ENCODE data around the gene PBX3.
"Not testable (repeated sequence)": the region's sequence is repeated elsewhere in the genome, so short reads cannot be mapped to it uniquely, and the experiment has no call there.

Gene PBX3

DNA sequence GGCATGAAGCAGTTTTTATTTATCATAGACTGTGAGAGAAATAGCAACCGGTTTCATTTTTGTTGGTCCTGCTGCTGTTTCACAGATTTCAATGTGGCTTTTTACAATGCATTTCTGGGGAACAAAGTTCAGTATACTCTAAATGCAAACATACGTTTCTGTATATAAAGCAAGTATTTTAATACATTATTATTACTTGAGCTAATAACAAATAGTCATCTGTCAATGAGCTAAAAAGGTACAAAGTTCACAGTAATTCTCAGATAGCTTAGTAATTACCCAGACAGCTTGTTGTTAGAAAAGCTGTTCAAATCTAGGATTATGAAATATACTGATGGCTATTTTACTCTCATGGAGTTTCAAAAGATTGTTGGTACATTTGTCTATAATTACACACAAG, 50.8 kb downstream of the PBX3 start:
- in situ Hi-C loops (cut with HindIII; ENCODE audit: low pct_unique_long_range_greater_than_20kb, low sequenced_read_pairs), result no loop called here
- DNase-seq (ENCODE audit: low read depth in 1 of 2, low spot score in 1 of 2), result no peak
- TF ChIP-seq JUND (IDR thresholded peaks at IDR 0.05; ENCODE audit: low read depth), result no peak

DNA sequence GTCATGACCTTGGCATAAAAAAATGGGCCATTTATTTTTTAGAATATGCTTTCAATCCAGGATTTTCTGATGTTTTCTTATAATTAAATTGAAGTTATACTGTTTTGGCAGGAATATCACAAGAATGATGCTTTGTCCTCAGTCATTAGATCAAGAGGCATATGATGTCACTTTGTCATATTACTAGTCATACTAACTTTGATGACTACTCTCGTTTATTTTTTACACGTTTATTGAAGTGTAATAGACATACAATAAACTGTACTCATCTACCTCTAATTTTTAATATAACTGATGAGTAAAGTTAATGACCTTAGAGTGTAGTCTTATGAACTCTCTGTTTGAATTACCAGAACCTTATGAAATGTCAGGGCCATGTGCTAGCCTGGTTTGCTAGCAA, 56.4 kb downstream of the PBX3 start:
- DNase-seq (ENCODE audit: low read depth in 1 of 2, low spot score in 1 of 2), result no peak
- in situ Hi-C loops (cut with HindIII; ENCODE audit: low pct_unique_long_range_greater_than_20kb, low sequenced_read_pairs), result no loop called here
- no peak for TF ChIP-seq JUND (IDR thresholded peaks at IDR 0.05; ENCODE audit: low read depth)

DNA sequence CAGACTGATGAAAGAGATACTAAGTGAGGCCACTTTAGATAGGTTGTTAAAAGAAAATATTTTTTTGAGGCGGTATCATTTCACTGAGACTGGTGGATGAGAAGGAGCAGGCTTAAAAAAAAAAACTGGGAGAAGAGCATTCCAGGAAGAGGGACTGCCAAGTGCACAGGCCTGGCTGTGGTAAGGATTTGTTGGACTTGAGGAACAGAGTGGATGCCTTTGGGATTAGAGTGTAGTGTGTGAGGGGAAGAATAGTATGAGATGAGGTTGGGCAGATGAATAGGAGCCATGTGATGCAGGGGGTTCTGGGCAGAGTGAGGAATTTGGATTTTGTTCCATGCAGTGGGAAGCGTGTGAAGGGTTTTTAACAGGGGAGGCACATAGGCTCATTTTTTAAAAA, 57.9 kb downstream of the PBX3 start:
- in situ Hi-C loops (cut with HindIII; ENCODE audit: low pct_unique_long_range_greater_than_20kb, low sequenced_read_pairs), result no loop called here
- no peak for TF ChIP-seq JUND (IDR thresholded peaks at IDR 0.05; ENCODE audit: low read depth)
- DNase-seq (ENCODE audit: low read depth in 1 of 2, low spot score in 1 of 2), result no peak

DNA sequence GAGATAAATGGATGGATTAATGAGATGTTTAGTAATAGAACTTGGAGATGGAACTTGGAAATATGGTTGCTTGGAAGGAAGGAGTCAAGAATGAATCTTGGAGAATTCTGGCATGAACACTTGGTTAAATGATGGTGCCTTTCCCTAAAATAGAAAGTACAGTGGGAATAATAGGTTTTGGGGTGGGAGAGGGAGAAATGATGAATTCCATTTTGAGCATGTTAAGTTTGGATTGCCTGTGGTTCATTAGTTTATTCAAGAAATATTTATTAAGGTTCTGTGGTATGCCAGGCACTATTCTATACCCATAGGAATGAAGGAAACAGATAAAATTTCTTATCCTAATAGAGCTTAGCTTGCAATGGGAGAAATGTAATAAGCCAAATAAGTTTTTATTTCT, 58.4 kb downstream of the PBX3 start:
- no peak for DNase-seq (ENCODE audit: low read depth in 1 of 2, low spot score in 1 of 2)
- in situ Hi-C loops (cut with HindIII; ENCODE audit: low pct_unique_long_range_greater_than_20kb, low sequenced_read_pairs), result no loop called here
- no peak for TF ChIP-seq JUND (IDR thresholded peaks at IDR 0.05; ENCODE audit: low read depth)

DNA sequence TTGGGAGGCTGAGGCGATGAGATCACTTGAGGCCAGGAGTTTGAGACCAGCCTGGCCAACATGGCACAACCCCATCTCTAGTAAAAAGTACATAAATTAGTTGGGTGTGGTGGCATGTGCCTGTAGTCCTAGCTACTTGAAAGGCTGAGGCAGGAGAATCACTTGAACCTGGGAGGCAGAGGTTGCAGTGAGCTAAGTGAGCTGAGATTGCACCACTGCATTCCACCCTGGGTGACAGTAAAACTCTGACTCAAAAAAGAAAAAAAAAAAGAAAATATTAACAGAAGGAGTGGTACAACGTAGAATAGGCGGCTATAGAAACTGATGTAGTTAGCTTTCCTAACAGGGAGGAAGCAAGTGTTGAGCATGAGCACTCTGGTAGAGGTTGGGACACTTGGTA, 59.9 kb downstream of the PBX3 start:
- no peak for DNase-seq (ENCODE audit: low read depth in 1 of 2, low spot score in 1 of 2)
- TF ChIP-seq JUND (IDR thresholded peaks at IDR 0.05; ENCODE audit: low read depth), result no peak
- in situ Hi-C loops (cut with HindIII; ENCODE audit: low pct_unique_long_range_greater_than_20kb, low sequenced_read_pairs), result no loop called here

DNA sequence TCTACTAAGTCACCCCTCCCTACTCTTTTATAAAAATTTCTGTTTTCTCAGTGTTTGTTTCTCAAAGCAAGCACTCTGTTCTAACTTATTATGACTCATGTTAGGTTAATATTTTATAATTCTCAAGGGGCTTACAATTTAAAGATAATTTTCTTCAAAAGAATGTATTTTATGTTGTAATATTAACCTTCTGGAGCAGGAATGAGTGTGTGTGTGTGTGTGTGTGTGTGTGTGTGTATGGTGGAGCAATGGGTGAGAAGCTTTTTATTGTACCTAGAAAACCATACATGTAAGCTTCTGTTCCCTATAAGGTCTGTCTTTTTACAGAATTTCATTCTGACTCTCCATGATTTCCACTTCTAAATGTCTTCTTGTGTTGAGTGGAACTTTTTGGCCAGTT, 63.0 kb downstream of the PBX3 start:
- DNase-seq (ENCODE audit: low read depth in 1 of 2, low spot score in 1 of 2), result no peak
- no peak for TF ChIP-seq JUND (IDR thresholded peaks at IDR 0.05; ENCODE audit: low read depth)
- in situ Hi-C loops (cut with HindIII; ENCODE audit: low pct_unique_long_range_greater_than_20kb, low sequenced_read_pairs), result no loop called here

DNA sequence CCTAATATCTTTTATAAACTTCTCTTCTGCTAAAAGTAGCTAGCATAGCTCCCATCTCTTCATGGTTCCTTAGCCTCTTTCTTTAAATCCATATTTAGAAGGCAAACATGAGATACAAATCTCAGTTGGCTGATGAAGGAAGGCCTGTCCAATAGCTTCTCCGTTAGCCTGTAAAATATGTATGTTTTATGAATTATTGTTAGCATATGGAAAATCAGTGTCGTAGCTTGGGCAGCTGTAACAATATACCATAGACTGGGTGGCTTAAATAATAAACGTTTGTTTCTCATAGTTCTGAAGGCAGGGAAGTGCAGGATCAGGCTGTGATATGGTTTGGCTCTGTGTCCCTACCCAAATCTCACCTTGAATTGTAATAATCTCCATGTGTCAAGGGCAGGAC, 63.8 kb downstream of the PBX3 start:
- DNase-seq (ENCODE audit: low read depth in 1 of 2, low spot score in 1 of 2), result no peak
- in situ Hi-C loops (cut with HindIII; ENCODE audit: low pct_unique_long_range_greater_than_20kb, low sequenced_read_pairs), result no loop called here
- TF ChIP-seq JUND (IDR thresholded peaks at IDR 0.05; ENCODE audit: low read depth), result no peak

DNA sequence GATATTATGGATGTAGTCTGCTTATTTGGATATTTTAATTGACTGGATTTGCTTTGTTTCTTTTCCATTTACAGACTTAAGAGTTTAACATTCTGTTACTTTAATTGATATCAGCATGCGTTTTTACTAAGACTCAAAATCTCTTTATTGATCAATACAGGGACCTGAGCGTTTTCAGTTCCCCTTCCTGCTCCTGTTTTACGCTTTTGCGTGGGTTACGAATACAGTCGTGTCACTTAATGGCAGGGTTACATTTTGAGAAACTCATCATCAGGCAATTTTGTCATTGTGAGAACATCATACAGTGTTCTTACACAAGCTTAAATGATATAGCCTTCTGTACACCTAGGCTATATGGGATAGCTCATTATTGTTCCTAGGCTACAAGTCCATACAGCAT, 65.2 kb downstream of the PBX3 start:
- in situ Hi-C loops (cut with HindIII; ENCODE audit: low pct_unique_long_range_greater_than_20kb, low sequenced_read_pairs), result no loop called here

DNA sequence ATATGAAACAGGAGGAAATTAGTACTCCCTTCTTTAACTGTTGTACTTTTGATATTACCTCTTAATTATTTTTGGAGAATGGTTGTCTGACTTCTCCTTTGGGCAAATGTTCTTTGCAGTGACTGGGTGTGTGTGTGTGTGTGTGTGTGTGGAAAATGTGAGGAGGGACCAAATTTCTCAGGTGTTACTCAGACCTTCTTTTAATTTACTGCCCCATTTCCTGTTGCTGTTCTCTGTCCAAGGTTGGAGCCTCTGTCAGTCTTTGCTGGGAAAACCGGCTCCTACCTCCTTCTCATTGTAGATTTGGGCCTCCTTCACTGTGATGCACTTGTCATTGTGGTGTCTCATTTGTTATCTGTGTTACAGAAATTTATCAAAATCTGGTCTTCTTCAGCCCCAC, 68.4 kb downstream of the PBX3 start:
- in situ Hi-C loops (cut with HindIII; ENCODE audit: low pct_unique_long_range_greater_than_20kb, low sequenced_read_pairs), result no loop called here
- TF ChIP-seq JUND (IDR thresholded peaks at IDR 0.05; ENCODE audit: low read depth), result no peak
- DNase-seq (ENCODE audit: low read depth in 1 of 2, low spot score in 1 of 2), result no peak

More for the DNA sequence above, 65.2 kb downstream of the PBX3 start:
- TF ChIP-seq JUND (IDR thresholded peaks at IDR 0.05; ENCODE audit: low read depth), result no peak
- DNase-seq (ENCODE audit: low read depth in 1 of 2, low spot score in 1 of 2), result no peak

DNA sequence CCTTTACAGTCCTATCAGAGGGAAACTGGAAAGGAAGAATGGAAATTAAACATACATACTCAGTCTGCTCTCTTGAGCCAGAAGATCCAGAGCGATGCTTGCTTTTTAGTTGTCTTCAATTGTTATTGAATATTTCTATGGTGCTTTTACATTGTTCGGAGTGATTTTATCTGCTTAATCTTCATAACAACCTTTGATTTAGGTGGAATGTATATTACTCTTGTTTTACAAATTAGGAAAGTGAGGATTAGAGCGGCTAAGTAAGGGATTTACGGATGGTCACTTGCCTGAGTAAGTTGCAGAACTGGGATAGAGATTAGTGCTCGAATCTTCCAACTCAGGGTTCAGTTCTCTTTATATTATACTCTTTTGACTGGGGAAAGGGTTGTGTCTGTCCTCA, 69.1 kb downstream of the PBX3 start:
- in situ Hi-C loops (cut with HindIII; ENCODE audit: low pct_unique_long_range_greater_than_20kb, low sequenced_read_pairs), result no loop called here
- TF ChIP-seq JUND (IDR thresholded peaks at IDR 0.05; ENCODE audit: low read depth), result no peak

DNA sequence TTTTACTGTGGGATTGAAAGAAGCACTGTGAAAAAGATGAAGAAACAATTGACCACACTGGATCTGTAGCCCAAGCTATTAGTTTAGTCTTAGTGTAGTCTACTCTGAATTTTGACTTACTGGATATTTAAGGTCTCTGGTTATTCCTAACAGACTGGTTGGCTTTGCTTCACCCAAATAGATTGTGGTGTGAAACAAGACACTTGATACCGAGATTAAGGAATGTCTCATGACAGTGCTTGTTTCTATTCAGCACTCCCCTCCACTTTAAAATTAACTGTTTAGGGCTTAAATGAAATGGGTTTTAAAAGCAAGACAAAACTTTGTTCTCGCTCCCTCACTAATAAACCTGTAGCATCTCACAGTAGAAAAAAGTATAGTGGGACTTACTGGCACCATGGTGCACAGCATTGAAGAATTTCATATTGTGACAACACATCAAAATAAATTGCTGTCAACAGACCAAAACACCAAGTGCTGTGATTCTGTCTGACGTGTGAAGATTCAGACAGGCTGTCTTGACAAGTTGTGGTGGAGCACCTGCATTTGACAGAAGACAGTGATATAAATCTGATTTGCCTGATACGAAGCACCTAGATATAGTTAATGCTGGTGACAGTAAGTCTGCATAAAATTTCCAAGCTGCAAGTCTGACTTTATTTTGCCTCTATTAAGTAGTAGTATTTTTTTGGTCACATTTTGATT, 73.1 kb downstream of the PBX3 start:
- no peak for TF ChIP-seq JUND (IDR thresholded peaks at IDR 0.05; ENCODE audit: low read depth)
- in situ Hi-C loops (cut with HindIII; ENCODE audit: low pct_unique_long_range_greater_than_20kb, low sequenced_read_pairs), result no loop called here
- no peak for DNase-seq (ENCODE audit: low read depth in 1 of 2, low spot score in 1 of 2)

More for the DNA sequence above, 69.1 kb downstream of the PBX3 start:
- no peak for DNase-seq (ENCODE audit: low read depth in 1 of 2, low spot score in 1 of 2)

DNA sequence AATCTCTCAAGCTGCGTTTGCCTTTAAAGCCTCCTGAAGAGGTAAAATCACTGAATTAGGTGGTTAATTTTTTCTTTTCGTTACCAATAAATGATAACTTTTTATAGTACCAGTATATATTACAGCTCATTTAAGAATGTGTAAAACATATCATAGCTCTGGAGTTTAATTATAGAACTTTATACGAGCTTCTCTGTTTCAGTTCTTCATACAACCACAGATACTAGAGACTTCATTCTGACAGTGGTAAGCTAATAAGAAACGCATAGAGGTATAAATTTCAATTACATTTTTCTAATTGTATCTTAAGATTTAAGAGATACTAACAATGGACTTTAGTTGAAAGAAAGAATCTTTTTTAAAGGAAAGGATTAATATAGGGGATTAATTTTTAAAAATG, 73.9 kb downstream of the PBX3 start:
- no peak for TF ChIP-seq JUND (IDR thresholded peaks at IDR 0.05; ENCODE audit: low read depth)
- in situ Hi-C loops (cut with HindIII; ENCODE audit: low pct_unique_long_range_greater_than_20kb, low sequenced_read_pairs), result no loop called here
- DNase-seq (ENCODE audit: low read depth in 1 of 2, low spot score in 1 of 2), result no peak

DNA sequence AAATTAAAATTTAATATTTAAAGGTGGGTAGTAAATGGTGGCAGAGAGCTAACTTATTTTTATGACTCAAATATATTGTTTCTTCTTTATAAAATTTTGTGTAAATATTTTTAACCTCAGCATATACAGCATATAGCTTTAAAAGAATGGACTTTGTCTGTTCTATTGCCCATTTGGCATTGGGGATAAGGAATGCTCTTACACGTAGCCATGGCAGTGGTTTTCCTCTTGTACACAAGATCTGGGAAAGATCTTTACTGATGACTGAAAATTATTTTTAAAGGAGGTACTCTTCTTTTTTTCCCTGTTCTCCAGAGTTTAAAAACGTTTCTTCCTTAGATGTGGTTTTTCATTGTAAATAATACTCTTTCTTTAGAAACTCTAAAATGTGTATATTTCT, 75.0 kb downstream of the PBX3 start:
- no peak for DNase-seq (ENCODE audit: low read depth in 1 of 2, low spot score in 1 of 2)
- in situ Hi-C loops (cut with HindIII; ENCODE audit: low pct_unique_long_range_greater_than_20kb, low sequenced_read_pairs), result no loop called here
- TF ChIP-seq JUND (IDR thresholded peaks at IDR 0.05; ENCODE audit: low read depth), result no peak

DNA sequence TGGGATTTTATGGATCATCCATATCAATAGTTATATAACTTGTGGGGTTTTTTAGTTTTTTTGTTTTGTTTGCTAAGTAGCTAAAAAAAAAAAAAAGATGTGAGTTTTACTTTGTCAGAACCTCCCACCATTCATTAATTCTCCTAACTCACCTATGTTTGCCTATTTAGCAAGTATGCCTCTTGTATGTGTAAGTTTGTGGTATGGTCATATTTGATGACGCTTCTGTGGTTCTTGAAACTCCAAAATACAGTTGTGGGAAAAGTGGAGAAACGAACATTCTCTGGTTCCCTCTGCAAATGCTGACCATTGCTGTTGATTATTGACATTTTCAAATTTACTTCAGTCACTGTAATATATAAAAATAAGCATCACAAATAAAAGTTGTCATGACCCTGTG, 75.7 kb downstream of the PBX3 start:
- no peak for TF ChIP-seq JUND (IDR thresholded peaks at IDR 0.05; ENCODE audit: low read depth)
- no peak for DNase-seq (ENCODE audit: low read depth in 1 of 2, low spot score in 1 of 2)
- in situ Hi-C loops (cut with HindIII; ENCODE audit: low pct_unique_long_range_greater_than_20kb, low sequenced_read_pairs), result no loop called here

DNA sequence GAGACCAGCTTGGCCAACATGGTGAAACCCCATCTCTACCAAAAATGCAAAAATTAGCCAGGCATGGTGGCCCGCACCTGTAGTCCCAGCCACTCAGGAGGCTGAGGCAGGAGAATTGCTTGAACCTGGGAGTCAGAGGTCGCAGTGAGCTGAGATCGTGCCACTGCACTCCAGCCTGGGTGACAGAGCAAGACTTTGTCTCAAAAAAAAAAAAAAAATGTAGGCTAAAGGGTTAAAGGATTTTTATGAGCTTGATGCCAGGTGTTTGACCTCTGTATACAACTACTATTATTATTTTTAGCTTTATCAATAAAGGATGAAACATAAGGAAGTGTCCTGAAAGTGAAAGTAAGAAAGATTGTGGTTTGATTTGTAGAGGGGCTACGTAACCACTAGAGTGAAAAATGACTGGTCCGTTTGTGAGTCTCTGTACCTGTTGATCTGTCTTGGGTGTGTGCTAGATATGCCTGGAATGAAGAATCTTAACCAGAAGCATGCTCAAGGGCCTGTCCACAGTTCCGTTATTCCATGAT, 76.8 kb downstream of the PBX3 start:
- in situ Hi-C loops (cut with HindIII; ENCODE audit: low pct_unique_long_range_greater_than_20kb, low sequenced_read_pairs); DNase-seq (ENCODE audit: low read depth in 1 of 2, low spot score in 1 of 2): not testable (repeated sequence)
